Astrocyte (in vitro differentiated cells and primary cell): Measurements from ENCODE around the gene PEX19. TPM values are rescaled to one million over a fixed set of nuclear protein-coding genes. Genes with fewer than 3 reads are reported as not detected.
A peak's percentile ranks its signal among the peaks of the same experiment; 100 is the strongest.

Experiments used
- DNase-seq: peaks from one replicate; pipeline ENCODE4 v3.0.0-alpha.2; 2010; ENCODE audit warnings: low read depth
- FAIRE-seq: peaks from 2 replicates; lab custom pipeline; 2011; peaks lifted over from hg19 to GRCh38; lab: Jason Lieb, UNC
- H2AFZ ChIP-seq: 2 replicates; pipeline ENCODE4 v1.6.0; 2012; ENCODE audit warnings: low read depth, low read length, inconsistent platforms
- H3K27ac ChIP-seq: 2 replicates; pipeline ENCODE4 v1.5.1; 2011; ENCODE audit warnings: low read depth, low read length, inconsistent platforms
- H3K27me3 ChIP-seq: 2 replicates; pipeline ENCODE4 v1.6.0; 2011; ENCODE audit warnings: low read length, inconsistent platforms; ENCODE audit not compliant: insufficient read depth
- H3K36me3 ChIP-seq: 2 replicates; pipeline ENCODE4 v1.5.1; 2011; ENCODE audit warnings: low read length, inconsistent platforms; ENCODE audit not compliant: insufficient read depth
- H3K4me1 ChIP-seq: 2 replicates; pipeline ENCODE4 v1.5.1; 2011; ENCODE audit warnings: low read length, inconsistent platforms; ENCODE audit not compliant: insufficient read depth
- H3K4me2 ChIP-seq: 2 replicates; pipeline ENCODE4 v1.6.0; 2012; ENCODE audit warnings: low read length, inconsistent platforms
- H3K4me3 ChIP-seq: 2 replicates; pipeline ENCODE4 v1.5.1; 2011; ENCODE audit warnings: low read depth, mild to moderate bottlenecking, low read length, inconsistent platforms; ENCODE audit not compliant: insufficient read depth
- H3K79me2 ChIP-seq: 2 replicates; pipeline ENCODE4 v1.6.0; 2012; ENCODE audit warnings: mild to moderate bottlenecking, low read length, inconsistent platforms; ENCODE audit not compliant: insufficient read depth
- H3K9ac ChIP-seq: 2 replicates; pipeline ENCODE4 v1.6.0; 2012; ENCODE audit warnings: mild to moderate bottlenecking, low read length, inconsistent platforms
- H3K9me3 ChIP-seq: 2 replicates; pipeline ENCODE4 v1.5.1; 2012; ENCODE audit warnings: low read depth, mild to moderate bottlenecking, low read length, inconsistent platforms; ENCODE audit not compliant: insufficient read depth
- H4K20me1 ChIP-seq: 2 replicates; pipeline ENCODE4 v1.6.0; 2012; ENCODE audit warnings: low read length, inconsistent platforms; ENCODE audit not compliant: insufficient read depth
- H3K27ac Mint-ChIP-seq: one replicate; pipeline ENCODE4 v1.8.0; 2021; ENCODE audit warnings: mild to moderate bottlenecking, mixed read lengths; ENCODE audit not compliant: unreplicated experiment
- H3K27me3 Mint-ChIP-seq: one replicate; pipeline ENCODE4 v1.8.0; 2021; ENCODE audit warnings: low read depth, mixed read lengths; ENCODE audit not compliant: unreplicated experiment
- H3K36me3 Mint-ChIP-seq: one replicate; pipeline ENCODE4 v1.8.0; 2021; ENCODE audit warnings: low read depth, mixed read lengths; ENCODE audit not compliant: unreplicated experiment
- H3K4me1 Mint-ChIP-seq: one replicate; pipeline ENCODE4 v1.8.0; 2021; ENCODE audit warnings: low read depth, mixed read lengths; ENCODE audit not compliant: unreplicated experiment
- H3K4me3 Mint-ChIP-seq: one replicate; pipeline ENCODE4 v1.8.0; 2021; ENCODE audit warnings: mild to moderate bottlenecking, moderate library complexity, mixed read lengths; ENCODE audit not compliant: unreplicated experiment
- H3K9me3 Mint-ChIP-seq: one replicate; pipeline ENCODE4 v1.8.0; 2021; ENCODE audit warnings: mild to moderate bottlenecking, mixed read lengths; ENCODE audit not compliant: unreplicated experiment
- EZH2 ChIP-seq: IDR thresholded peaks from 2 replicates; pipeline ENCODE4 v1.6.1; 2012; ENCODE audit warnings: mild to moderate bottlenecking, low read length, inconsistent platforms; ENCODE audit not compliant: insufficient read depth
- total RNA-seq: library from RNA; stranded (reverse); gene quantifications from 2 replicates; pipeline ENCODE4 v1.2.1, GENCODE V29; 2021
- TF ChIP-seq, protein P1 (sequence below): IDR thresholded peaks from 2 replicates; pipeline ENCODE4 v1.5.1; 2011; ENCODE audit warnings: low read depth, mild to moderate bottlenecking, inconsistent platforms, low read length, moderate library complexity; ENCODE audit not compliant: insufficient read depth

The PEX19 gene
- total RNA-seq, 1 donor from 2014 or later: 64.2 TPM

- H3K9ac ChIP-seq: no peak overlapping the region
- no peak overlapping the region for H3K4me3 ChIP-seq
- peaks cover 66% of the 10 kb centered on the region for H3K79me2 ChIP-seq
- Mint-ChIP-seq H3K36me3 (peaks cover 5% of the 10 kb centered on the region), H3K27ac (peak overlapping the region; percentile 62), H3K9me3 (no peaks in the 10 kb centered on the region), H3K27me3 (no peaks in the 10 kb centered on the region), H3K4me3 (no peak overlapping the region), H3K4me1 (peaks cover 33% of the 10 kb centered on the region)
- H3K9me3 ChIP-seq: no peaks in the 10 kb centered on the region
- no peak for TF ChIP-seq EZH2
- TF ChIP-seq, protein P1, sequence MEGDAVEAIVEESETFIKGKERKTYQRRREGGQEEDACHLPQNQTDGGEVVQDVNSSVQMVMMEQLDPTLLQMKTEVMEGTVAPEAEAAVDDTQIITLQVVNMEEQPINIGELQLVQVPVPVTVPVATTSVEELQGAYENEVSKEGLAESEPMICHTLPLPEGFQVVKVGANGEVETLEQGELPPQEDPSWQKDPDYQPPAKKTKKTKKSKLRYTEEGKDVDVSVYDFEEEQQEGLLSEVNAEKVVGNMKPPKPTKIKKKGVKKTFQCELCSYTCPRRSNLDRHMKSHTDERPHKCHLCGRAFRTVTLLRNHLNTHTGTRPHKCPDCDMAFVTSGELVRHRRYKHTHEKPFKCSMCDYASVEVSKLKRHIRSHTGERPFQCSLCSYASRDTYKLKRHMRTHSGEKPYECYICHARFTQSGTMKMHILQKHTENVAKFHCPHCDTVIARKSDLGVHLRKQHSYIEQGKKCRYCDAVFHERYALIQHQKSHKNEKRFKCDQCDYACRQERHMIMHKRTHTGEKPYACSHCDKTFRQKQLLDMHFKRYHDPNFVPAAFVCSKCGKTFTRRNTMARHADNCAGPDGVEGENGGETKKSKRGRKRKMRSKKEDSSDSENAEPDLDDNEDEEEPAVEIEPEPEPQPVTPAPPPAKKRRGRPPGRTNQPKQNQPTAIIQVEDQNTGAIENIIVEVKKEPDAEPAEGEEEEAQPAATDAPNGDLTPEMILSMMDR: no peak
- no peak overlapping the region for H2AFZ ChIP-seq
- no peaks in the 10 kb centered on the region for H3K36me3 ChIP-seq
- peak; percentile 87 for DNase-seq
- FAIRE-seq: peak; percentile 32
- H3K27me3 ChIP-seq: no peaks in the 10 kb centered on the region
- peak overlapping the region; percentile 32 for H3K4me2 ChIP-seq
- H3K27ac ChIP-seq: no peak overlapping the region
- H3K4me1 ChIP-seq: peaks cover 27% of the 10 kb centered on the region
- peaks cover 70% of the 10 kb centered on the region for H4K20me1 ChIP-seq
These were observed 28.4 kb downstream of the PEX19 start for GRCh38 chr1:160256396-160257046.

DNA sequence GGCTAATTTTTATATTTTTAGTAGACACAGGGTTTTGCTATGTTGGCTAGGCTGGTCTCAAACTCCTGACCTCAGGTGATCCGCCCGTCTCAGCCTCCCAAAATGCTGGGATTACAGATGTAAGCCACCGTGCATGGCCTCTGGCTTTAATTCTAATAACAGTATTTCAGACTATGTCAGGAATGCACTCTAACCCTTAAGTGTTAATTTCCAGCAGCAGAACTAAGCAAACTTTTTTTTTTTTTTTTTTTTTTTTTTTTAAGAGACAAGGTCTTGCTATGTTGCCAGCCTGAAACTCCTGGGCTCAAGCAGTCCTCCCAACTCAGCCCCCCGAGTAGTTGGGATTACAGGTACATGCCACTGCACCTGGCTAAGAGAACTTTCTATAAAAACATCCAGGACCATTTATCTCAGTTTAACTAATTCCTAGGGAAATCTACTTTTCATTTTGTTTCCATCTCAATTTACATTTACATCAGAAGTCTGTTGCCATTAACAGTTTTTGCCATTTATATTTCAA is 29.1 kb downstream of the PEX19 start:
- Histone ChIP-seq H3K4me1 (peaks cover 26% of the 10 kb centered on the region), H4K20me1 (peaks cover 76% of the 10 kb centered on the region), H3K27me3 (no peaks in the 10 kb centered on the region), H3K36me3 (no peaks in the 10 kb centered on the region), H2AFZ (no peak overlapping the region), H3K4me2 (peak overlapping the region; percentile 32), H3K9me3 (no peaks in the 10 kb centered on the region), H3K27ac (no peak overlapping the region), H3K9ac (no peak overlapping the region), H3K4me3 (no peak overlapping the region), H3K79me2 (peaks cover 73% of the 10 kb centered on the region)
- Mint-ChIP-seq H3K27me3 (no peaks in the 10 kb centered on the region), H3K27ac (no peak overlapping the region), H3K4me3 (no peak overlapping the region), H3K9me3 (no peaks in the 10 kb centered on the region), H3K4me1 (peaks cover 32% of the 10 kb centered on the region), H3K36me3 (peaks cover 5% of the 10 kb centered on the region)
- DNase-seq (no peak), FAIRE-seq (no peak)
- TF ChIP-seq EZH2: no peak
- TF ChIP-seq, protein P1: no peak
